Keratinocyte (primary cell): ENCODE results near the gene NFAT5. TPM values are rescaled to one million over a fixed set of nuclear protein-coding genes. Genes with fewer than 3 reads are reported as not detected.

Source experiments
- DNase-seq: peaks from one replicate; pipeline ENCODE4 v3.0.0-alpha.2; 2011; ENCODE audit warnings: low read depth, missing footprints, low spot score
- FAIRE-seq: peaks from 2 replicates; lab custom pipeline; 2011; peaks lifted over from hg19 to GRCh38; lab: Jason Lieb, UNC
- H2AFZ ChIP-seq: 2 replicates; pipeline ENCODE4 v1.6.0; 2012; ENCODE audit warnings: low read length, control low read depth, inconsistent platforms; ENCODE audit not compliant: control insufficient read depth
- H3K27ac ChIP-seq: 2 replicates; pipeline ENCODE4 v1.5.1; 2011; ENCODE audit warnings: low read length; ENCODE audit not compliant: control insufficient read depth, insufficient read depth
- H3K27me3 ChIP-seq: 3 replicates; pipeline ENCODE4 v1.6.0; 2011; ENCODE audit warnings: low read length; ENCODE audit not compliant: control insufficient read depth, insufficient read depth; ENCODE audit errors: extremely low read depth
- H3K36me3 ChIP-seq, 2 experiments: 2 replicates in 1 of 2; 3 replicates in 1 of 2; pipeline ENCODE4 v1.5.1; 2011; ENCODE audit warnings: low read length in 2 of 2, mild to moderate bottlenecking in 1 of 2; ENCODE audit not compliant: control insufficient read depth in 2 of 2, insufficient read depth in 2 of 2; ENCODE audit errors: extremely low read depth in 1 of 2
- H3K4me1 ChIP-seq: 3 replicates; pipeline ENCODE4 v1.5.1; 2011; ENCODE audit warnings: low read length; ENCODE audit not compliant: control insufficient read depth, insufficient read depth; ENCODE audit errors: extremely low read depth
- H3K4me2 ChIP-seq: 3 replicates; pipeline ENCODE4 v1.6.0; 2011; ENCODE audit warnings: low read depth, low read length; ENCODE audit not compliant: control insufficient read depth, insufficient read depth; ENCODE audit errors: extremely low read depth
- H3K4me3 ChIP-seq, 3 experiments: fragments of 200-600 bp in 1 of 3; sonication (generic) in 1 of 3; 2 replicates in 2 of 3; 3 replicates in 1 of 3; pipeline ENCODE4 v1.5.1; 2011 to 2016; ENCODE audit warnings: low read length in 3 of 3, mild to moderate bottlenecking in 3 of 3, control low read depth in 2 of 3, inconsistent platforms in 1 of 3, low read depth in 1 of 3, mixed read lengths in 1 of 3, mixed run types in 1 of 3, moderate library complexity in 1 of 3; ENCODE audit not compliant: control insufficient read depth in 2 of 3, insufficient read depth in 2 of 3; ENCODE audit errors: extremely low read depth in 1 of 3
- H3K79me2 ChIP-seq: 2 replicates; pipeline ENCODE4 v1.6.0; 2012; ENCODE audit warnings: low read length; ENCODE audit not compliant: control insufficient read depth, insufficient read depth
- H3K9ac ChIP-seq: 3 replicates; pipeline ENCODE4 v1.6.0; 2011; ENCODE audit warnings: low read length; ENCODE audit not compliant: control insufficient read depth, insufficient read depth; ENCODE audit errors: extremely low read depth
- H3K9me1 ChIP-seq: 3 replicates; pipeline ENCODE4 v1.6.0; 2011; ENCODE audit warnings: low read length; ENCODE audit not compliant: control insufficient read depth, insufficient read depth; ENCODE audit errors: extremely low read depth
- H3K9me3 ChIP-seq: 2 replicates; pipeline ENCODE4 v1.5.1; 2012; ENCODE audit warnings: low read depth, low read length; ENCODE audit not compliant: control insufficient read depth
- H4K20me1 ChIP-seq: 3 replicates; pipeline ENCODE4 v1.6.0; 2011; ENCODE audit warnings: low read length; ENCODE audit not compliant: control insufficient read depth, insufficient read depth; ENCODE audit errors: extremely low read depth
- CTCF ChIP-seq, 3 experiments: IDR thresholded peaks in 1 of 3; conservative IDR thresholded peaks in 1 of 3; optimal IDR thresholded peaks in 1 of 3; 2 replicates in 2 of 3; 3 replicates in 1 of 3; pipeline versions ENCODE3 to v1.5.1; 2011; ENCODE audit warnings: low read length in 3 of 3, mild to moderate bottlenecking in 3 of 3, moderate library complexity in 2 of 3, control low read depth in 1 of 3, inconsistent platforms in 1 of 3; ENCODE audit not compliant: insufficient read depth in 2 of 3; ENCODE audit errors: extremely low read depth in 1 of 3
- EZH2 ChIP-seq: IDR thresholded peaks from one replicate; pipeline ENCODE4 v1.6.1; 2012; ENCODE audit warnings: inconsistent platforms, mild to moderate bottlenecking, low read length, moderate library complexity
- dilution Hi-C: fragments of 300-500 bp; cut with MboI; formaldehyde crosslinking; loops from one replicate; pipeline ENCODE4 v1.7.0; 2020; ENCODE audit warnings: low sequenced_read_pairs; ENCODE audit not compliant: extremely low pct_ligation_motif_present
- polyA plus RNA-seq, 5 experiments: library from polyadenylated mRNA; depleted of rRNA in 3 of 5; stranded (reverse) in 3 of 5; stranded (forward) in 1 of 5; unstranded in 1 of 5; fragments of >200 nt; gene quantifications; 1 replicate in 1 of 5; 2 replicates in 3 of 5; 3 replicates in 1 of 5; pipeline versions ENCODE4 v1.2.1 to v1.2.3, GENCODE V29; 2011 to 2012; ENCODE audit warnings: missing spikeins in 2 of 5, low read depth in 1 of 5, low replicate concordance in 1 of 5

The NFAT5 gene
- polyA plus RNA-seq, 1 donor (not counting 4 experiments of a cell fraction or from before 2014, with no cell fraction given): 24.9 TPM

GRCh38 chr16:69520413-69520799 lies 45.4 kb upstream of the NFAT5 start:
- no peak overlapping the region for H3K9ac ChIP-seq

GRCh38 chr16:69520800-69521602 lies 44.8 kb upstream of the NFAT5 start:
- no peak overlapping the region for H3K4me2 ChIP-seq
- FAIRE-seq (no peak), DNase-seq (no peak)
- no peak overlapping the region for H3K27ac ChIP-seq
- H3K9me1 ChIP-seq: no peaks in the 10 kb centered on the region
- no peaks in the 10 kb centered on the region for H3K27me3 ChIP-seq
- no peak overlapping the region for H3K9ac ChIP-seq
- no peaks in the 10 kb centered on the region for H3K9me3 ChIP-seq
- no peaks in the 10 kb centered on the region for H4K20me1 ChIP-seq
- dilution Hi-C loops: no loop called here
- TF ChIP-seq EZH2 (no peak), CTCF (optimal IDR thresholded peaks at IDR 0.05 in 1 of 3, IDR thresholded peaks at IDR 0.05 in 1 of 3, conservative IDR thresholded peaks at IDR 0.05 in 1 of 3; ENCODE audit: extremely low read depth in 1 of 3, insufficient read depth in 2 of 3, low read length in 3 of 3) (no peak)
- H3K79me2 ChIP-seq: no peaks in the 10 kb centered on the region
- H3K4me3 ChIP-seq: no peak overlapping the region
- peaks cover 7% of the 10 kb centered on the region for H3K4me1 ChIP-seq
- H3K36me3 ChIP-seq: no peaks in the 10 kb centered on the region
- peak overlapping the region; percentile 27 for H2AFZ ChIP-seq

More at GRCh38 chr16:69520413-69520799, 45.4 kb upstream of the NFAT5 start:
- DNase-seq (no peak), FAIRE-seq (no peak)
- H3K27me3 ChIP-seq: no peaks in the 10 kb centered on the region
- no peaks in the 10 kb centered on the region for H3K36me3 ChIP-seq
- no peaks in the 10 kb centered on the region for H3K9me3 ChIP-seq
- H3K9me1 ChIP-seq: no peaks in the 10 kb centered on the region
- no peaks in the 10 kb centered on the region for H3K79me2 ChIP-seq
- dilution Hi-C loops: no loop called here
- H3K4me1 ChIP-seq: peaks cover 11% of the 10 kb centered on the region
- no peak overlapping the region for H2AFZ ChIP-seq
- H4K20me1 ChIP-seq: no peaks in the 10 kb centered on the region
- H3K27ac ChIP-seq: no peak overlapping the region
- no peak overlapping the region for H3K4me3 ChIP-seq
- TF ChIP-seq EZH2: no peak
- no peak for TF ChIP-seq CTCF (optimal IDR thresholded peaks at IDR 0.05 in 1 of 3, IDR thresholded peaks at IDR 0.05 in 1 of 3, conservative IDR thresholded peaks at IDR 0.05 in 1 of 3; ENCODE audit: extremely low read depth in 1 of 3, insufficient read depth in 2 of 3, low read length in 3 of 3)
- H3K4me2 ChIP-seq: no peak overlapping the region
